Fibroblast of lung (primary cell): ENCODE measurements around the gene HHLA2. TPM values are rescaled to one million over a fixed set of nuclear protein-coding genes. Genes with fewer than 3 reads are reported as not detected.
"Not testable (repeated sequence)": the region's sequence is repeated elsewhere in the genome, so short reads cannot be mapped to it uniquely, and the experiment has no call there.

Source experiments
- DNase-seq, 2 donors: peaks; one replicate each; pipeline versions ENCODE4 v3.0.0 to v3.0.0-alpha.2; 2010; ENCODE audit warnings: low read depth in 2 of 2
- H2AFZ ChIP-seq: 2 replicates; pipeline ENCODE4 v1.5.1; 2012; ENCODE audit warnings: low read length, control low read depth, inconsistent platforms
- H3K27ac ChIP-seq: 2 replicates; pipeline ENCODE4 v1.5.1; 2011; ENCODE audit warnings: low read length, control low read depth; ENCODE audit not compliant: insufficient read depth
- H3K27me3 ChIP-seq: 2 replicates; pipeline ENCODE4 v1.5.1; 2011; ENCODE audit warnings: mild to moderate bottlenecking, low read length; ENCODE audit not compliant: control insufficient read depth, insufficient read depth
- H3K36me3 ChIP-seq: 2 replicates; pipeline ENCODE4 v1.5.1; 2011; ENCODE audit warnings: low read length; ENCODE audit not compliant: control insufficient read depth, insufficient read depth
- H3K4me1 ChIP-seq: 2 replicates; pipeline ENCODE4 v1.5.1; 2011; ENCODE audit warnings: low read length; ENCODE audit not compliant: control insufficient read depth, insufficient read depth; ENCODE audit errors: extremely low read depth
- H3K4me2 ChIP-seq: 2 replicates; pipeline ENCODE4 v1.5.1; 2011; ENCODE audit warnings: low read length, control low read depth; ENCODE audit not compliant: insufficient read depth; ENCODE audit errors: extremely low read depth
- H3K4me3 ChIP-seq, 4 experiments: fragments of 200-600 bp in 1 of 4; sonication (generic) in 1 of 4; replicated peaks in 1 of 4; 2 replicates each; pipeline ENCODE4 v1.5.1; 2011 to 2016; ENCODE audit warnings: low read length in 4 of 4, low read depth in 3 of 4, mild to moderate bottlenecking in 3 of 4, control low read depth in 2 of 4, inconsistent platforms in 1 of 4, mixed read lengths in 1 of 4; ENCODE audit not compliant: insufficient read depth in 1 of 4; ENCODE audit errors: control extremely low read depth in 1 of 4
- H3K79me2 ChIP-seq: 2 replicates; pipeline ENCODE4 v1.5.1; 2012; ENCODE audit warnings: mild to moderate bottlenecking, low read length, inconsistent platforms; ENCODE audit not compliant: control insufficient read depth, insufficient read depth
- H3K9ac ChIP-seq: 2 replicates; pipeline ENCODE4 v1.5.1; 2011; ENCODE audit warnings: mild to moderate bottlenecking, low read length, control low read depth; ENCODE audit not compliant: insufficient read depth
- H3K9me3 ChIP-seq: 2 replicates; pipeline ENCODE4 v1.5.1; 2012; ENCODE audit warnings: low read depth, low read length; ENCODE audit not compliant: control insufficient read depth, insufficient read depth
- H4K20me1 ChIP-seq: 2 replicates; pipeline ENCODE4 v1.5.1; 2011; ENCODE audit warnings: low read length; ENCODE audit not compliant: control insufficient read depth, insufficient read depth; ENCODE audit errors: extremely low read depth
- CTCF ChIP-seq, 2 donors: IDR thresholded peaks in 1 of 2; conservative IDR thresholded peaks in 1 of 2; 1 replicate in 1 of 2; 2 replicates in 1 of 2; pipeline ENCODE4 v1.5.1; 2011 to 2012; ENCODE audit warnings: low read length in 2 of 2, control low read depth in 1 of 2, inconsistent platforms in 1 of 2, low read depth in 1 of 2, mild to moderate bottlenecking in 1 of 2
- EZH2 ChIP-seq: IDR thresholded peaks from 2 replicates; pipeline ENCODE4 v1.5.1; 2012; ENCODE audit warnings: low read length, control low read depth, mild to moderate bottlenecking; ENCODE audit errors: missing control alignments
- polyA plus RNA-seq, 2 donors: library from polyadenylated mRNA; depleted of rRNA in 1 of 2; stranded (reverse) in 1 of 2; unstranded in 1 of 2; fragments of >200 nt; gene quantifications; 2 replicates each; pipeline ENCODE4 v1.2.1, GENCODE V29; 2011 to 2012; ENCODE audit warnings: missing spikeins in 1 of 2
- total RNA-seq: library from RNA; depleted of rRNA; stranded (reverse); fragments of >200 nt; gene quantifications from 2 replicates; pipeline ENCODE4 v1.2.1, GENCODE V29; 2014

Gene HHLA2
- total and polyA plus RNA-seq, 2 donors (not counting 1 experiment from before 2014, with no cell fraction given): not detected

GRCh38 chr3:108251844-108252243 lies 44.5 kb upstream of the HHLA2 start:
- TF ChIP-seq CTCF (conservative IDR thresholded peaks at IDR 0.05 in 1 of 2, IDR thresholded peaks at IDR 0.05 in 1 of 2; ENCODE audit: low read depth in 1 of 2, low read length in 2 of 2): no peak
- no peak for TF ChIP-seq EZH2
- Histone ChIP-seq H3K4me2 (no peak overlapping the region), H4K20me1 (no peaks in the 10 kb centered on the region), H3K4me3 (no peak overlapping the region), H3K9ac (no peak overlapping the region), H3K9me3 (no peaks in the 10 kb centered on the region), H3K4me1 (no peaks in the 10 kb centered on the region), H3K36me3 (no peaks in the 10 kb centered on the region), H3K27me3 (no peaks in the 10 kb centered on the region), H3K79me2 (no peaks in the 10 kb centered on the region), H3K27ac (no peak overlapping the region), H2AFZ (no peak overlapping the region)
- DNase-seq: no peak

- TF ChIP-seq EZH2 (no peak), CTCF (conservative IDR thresholded peaks at IDR 0.05 in 1 of 2, IDR thresholded peaks at IDR 0.05 in 1 of 2; ENCODE audit: low read depth in 1 of 2, low read length in 2 of 2) (no peak)
- Histone ChIP-seq H3K9ac (no peak overlapping the region), H2AFZ (no peak overlapping the region), H3K4me2 (no peak overlapping the region), H3K4me3 (no peak overlapping the region), H4K20me1 (no peaks in the 10 kb centered on the region), H3K9me3 (no peaks in the 10 kb centered on the region), H3K27ac (no peak overlapping the region), H3K79me2 (no peaks in the 10 kb centered on the region), H3K4me1 (no peaks in the 10 kb centered on the region), H3K36me3 (no peaks in the 10 kb centered on the region), H3K27me3 (no peaks in the 10 kb centered on the region)
- no peak for DNase-seq
These were observed 41.2 kb upstream of the HHLA2 start for GRCh38 chr3:108255131-108255530.

DNA sequence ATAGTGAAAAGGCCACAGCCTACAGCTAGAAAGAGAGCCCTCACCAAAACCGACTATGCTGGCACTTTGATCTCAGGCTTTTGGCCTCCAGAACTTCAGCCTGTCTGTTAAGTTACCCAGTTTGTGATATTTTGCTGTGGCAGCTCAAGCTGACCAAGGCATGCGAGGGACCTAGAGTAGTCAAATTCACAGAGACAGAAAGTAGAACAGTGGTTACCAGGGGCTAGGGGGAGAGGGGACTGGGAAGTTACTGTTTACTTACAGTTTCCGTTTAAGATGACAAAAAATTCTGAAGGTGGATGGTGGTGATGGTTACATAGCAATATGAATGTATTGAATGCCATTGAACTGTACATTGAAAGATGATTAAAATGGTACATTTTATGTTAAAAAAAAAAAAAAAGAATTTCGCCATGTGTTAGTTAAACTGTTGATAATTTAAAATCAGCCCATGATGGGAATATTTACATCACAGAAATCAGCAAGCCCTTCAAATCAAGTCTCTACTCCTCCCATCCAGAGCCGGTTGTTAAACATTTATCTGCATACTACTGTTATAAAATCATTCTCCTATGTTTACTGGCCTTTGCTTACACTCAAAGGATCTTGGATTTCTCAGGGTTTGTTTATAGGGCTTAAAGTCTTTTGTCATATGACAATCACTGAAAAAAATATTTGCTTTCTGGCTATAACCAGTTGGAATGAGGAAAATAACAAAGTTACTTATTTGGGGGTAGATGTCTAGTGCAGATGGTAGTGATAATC lies 31.6 kb upstream of the HHLA2 start:
- H3K4me1 ChIP-seq, H3K9me3 ChIP-seq, H3K36me3 ChIP-seq, H4K20me1 ChIP-seq, H2AFZ ChIP-seq, H3K27me3 ChIP-seq, DNase-seq, H3K9ac ChIP-seq, H3K27ac ChIP-seq, H3K4me2 ChIP-seq, H3K79me2 ChIP-seq, H3K4me3 ChIP-seq: not testable (repeated sequence)

- H3K9ac ChIP-seq, H3K4me1 ChIP-seq, H3K4me2 ChIP-seq, H3K36me3 ChIP-seq, H3K9me3 ChIP-seq, H3K4me3 ChIP-seq, H3K27me3 ChIP-seq, H3K27ac ChIP-seq, H4K20me1 ChIP-seq, DNase-seq, H3K79me2 ChIP-seq, H2AFZ ChIP-seq: not testable (repeated sequence)
These were observed 28.1 kb upstream of the HHLA2 start for GRCh38 chr3:108268235-108268634.
